Esophagus squamous epithelium (tissue), 5 donors: ENCODE measurements around the gene C20orf141. TPM values are rescaled to one million over a fixed set of nuclear protein-coding genes. Genes with fewer than 3 reads are reported as not detected.

Source experiments
- DNase-seq: peaks from one replicate; lab custom pipeline; 2025; lab: John Stamatoyannopoulos, UW
- H3K27ac ChIP-seq, 4 donors: fragments of 200-600 bp; sonication (generic); one replicate each; pipeline ENCODE4 v1.5.1; 2016 to 2019; ENCODE audit warnings: mild to moderate bottlenecking in 1 of 4
- H3K27me3 ChIP-seq, 4 donors: fragments of 200-600 bp; sonication (generic); 1 replicate in 3 of 4; 2 replicates in 1 of 4; pipeline versions ENCODE4 v1.5.1 to v1.6.0; 2017 to 2021; ENCODE audit warnings: antibody characterized with exemption in 1 of 4
- H3K36me3 ChIP-seq, 3 donors: fragments of 200-600 bp; sonication (generic); one replicate each; pipeline ENCODE4 v1.5.1; 2016 to 2019
- H3K4me1 ChIP-seq, 3 donors: fragments of 200-600 bp; sonication (generic); one replicate each; pipeline ENCODE4 v1.5.1; 2017 to 2019
- H3K4me3 ChIP-seq, 4 donors: fragments of 200-600 bp; sonication (generic); 1 replicate in 3 of 4; 2 replicates in 1 of 4; pipeline ENCODE4 v1.5.1; 2016 to 2019; ENCODE audit warnings: mild to moderate bottlenecking in 2 of 4, moderate library complexity in 1 of 4
- H3K9me3 ChIP-seq, 3 donors: fragments of 200-600 bp; sonication (generic); one replicate each; pipeline ENCODE4 v1.5.1; 2016 to 2019
- CTCF ChIP-seq, 6 experiments: fragments of 450-650 bp in 4 of 6; fragments of 200-600 bp in 2 of 6; sonication (generic) in 2 of 6; IDR thresholded peaks; one replicate each; pipeline ENCODE4 v1.5.1; 2016 to 2019; ENCODE audit warnings: antibody characterized with exemption in 6 of 6, mild to moderate bottlenecking in 4 of 6, moderate library complexity in 4 of 6
- POLR2A ChIP-seq, 4 donors: fragments of 450-650 bp; IDR thresholded peaks; one replicate each; pipeline ENCODE4 v1.6.1; 2017; ENCODE audit warnings: antibody characterized with exemption in 4 of 4, mild to moderate bottlenecking in 4 of 4, moderate library complexity in 3 of 4
- WGBS, 2 donors: methylation state at CpG; one replicate each; pipeline ENCODE4 v1.1.5; 2018; 5-methylcytosine and 5-hydroxymethylcytosine counted together
- intact Hi-C: fragments of 100-400 bp; cut with DNase I; formaldehyde crosslinking; loops from one replicate; pipeline ENCODE4 v1.15.0; 2022
- total RNA-seq, 4 donors: library from RNA; depleted of rRNA; stranded (reverse); fragments of >200 nt; gene quantifications; one replicate each; pipeline ENCODE4 v1.1.0, GENCODE V29; 2016
- donor health status: DM: yes; HTN: yes; CAD: no.

C20orf141 gene
- total RNA-seq, 4 donors from 2014 or later, result not detected

- peaks cover 0 to 36% (median 0%) of the 10 kb centered on the region in 3 donors for H3K36me3 ChIP-seq
- 97 to 100% methylated on average over 5 of the region's 19 CpGs for WGBS, 2 donors
- no peaks in the 10 kb centered on the region for H3K27me3 ChIP-seq
- H3K4me3 ChIP-seq, result no peak overlapping the region
- no peaks in the 10 kb centered on the region for H3K9me3 ChIP-seq
- H3K4me1 ChIP-seq, result peaks cover 12 to 34% (median 18%) of the 10 kb centered on the region in 3 donors
- DNase-seq, result no peak
- intact Hi-C loops, result no loop called here
- no peak overlapping the region for H3K27ac ChIP-seq
- no peak for TF ChIP-seq POLR2A (IDR thresholded peaks at IDR 0.05)
- TF ChIP-seq CTCF (IDR thresholded peaks at IDR 0.05), result no peak
These were observed 23.5 kb downstream of the C20orf141 start for GRCh38 chr20:2838170-2838797.

- no peak for TF ChIP-seq POLR2A (IDR thresholded peaks at IDR 0.05)
- TF ChIP-seq CTCF (IDR thresholded peaks at IDR 0.05), result no peak
- no peak for DNase-seq
- H3K4me3 ChIP-seq, result no peak overlapping the region
- H3K9me3 ChIP-seq, result no peaks in the 10 kb centered on the region
- intact Hi-C loops, result no loop called here
- WGBS, 2 donors, result 93 to 100% methylated on average over 12 to 13 of the region's 15 CpGs
- peaks cover 0 to 36% (median 0%) of the 10 kb centered on the region in 3 donors for H3K36me3 ChIP-seq
- H3K4me1 ChIP-seq, result peaks cover 12 to 42% (median 18%) of the 10 kb centered on the region in 3 donors
- no peak overlapping the region for H3K27ac ChIP-seq
- H3K27me3 ChIP-seq, result no peaks in the 10 kb centered on the region
These were observed 24.3 kb downstream of the C20orf141 start for GRCh38 chr20:2838847-2839671.

GRCh38 chr20:2839732-2840137 is 24.9 kb downstream of the C20orf141 start:
- 90 to 98% methylated on average over 6 to 13 of the region's 21 CpGs for WGBS, 2 donors
- no peak for DNase-seq
- Histone ChIP-seq H3K4me1 (peaks cover 12 to 44% (median 18%) of the 10 kb centered on the region in 3 donors), H3K9me3 (no peaks in the 10 kb centered on the region), H3K27ac (peak overlapping the region; percentile 83 to 95 (median 92)), H3K4me3 (peak overlapping the region; percentile 76 to 100 (median 82)), H3K36me3 (peaks cover 0 to 36% (median 0%) of the 10 kb centered on the region in 3 donors), H3K27me3 (no peaks in the 10 kb centered on the region)
- TF ChIP-seq POLR2A (IDR thresholded peaks at IDR 0.05), result no peak
- no peak for TF ChIP-seq CTCF (IDR thresholded peaks at IDR 0.05)
- intact Hi-C loops, result no loop called here

- peaks cover 0 to 31% (median 0%) of the 10 kb centered on the region in 3 donors for H3K36me3 ChIP-seq
- peak within 1 kb of the TSS; percentile 83 to 95 (median 92) for H3K27ac ChIP-seq
- WGBS, 2 donors, result 16% methylated on average over 5 of the region's 98 CpGs; no CpG with 5 or more reads in 1 of the 2 donors
- peaks cover 12 to 44% (median 18%) of the 10 kb centered on the region in 3 donors for H3K4me1 ChIP-seq
- intact Hi-C loops, result no loop called here
- no peak for TF ChIP-seq CTCF (IDR thresholded peaks at IDR 0.05)
- peak in 2 of 4 donors; percentile 26 to 59 for TF ChIP-seq POLR2A (IDR thresholded peaks at IDR 0.05)
- H3K9me3 ChIP-seq, result no peaks in the 10 kb centered on the region
- DNase-seq, result peak; percentile 34
- peak within 1 kb of the TSS; percentile 76 to 100 (median 82) for H3K4me3 ChIP-seq
- no peaks in the 10 kb centered on the region for H3K27me3 ChIP-seq
These were observed 25.6 kb downstream of the C20orf141 start, which contains the start of the genes PCED1A and VPS16 for GRCh38 chr20:2840138-2840966. Gene PCED1A, minus strand, starts transcription at chr20:2840655. Its CDS starts 743 bp downstream, at chr20:2839912. Gene VPS16, plus strand, starts transcription at chr20:2840745. Its CDS starts 30 bp downstream, at chr20:2840775.
